Cardiac muscle cell (in vitro differentiated cells and primary cell): ENCODE data around the gene C17orf67. TPM values are rescaled to one million over a fixed set of nuclear protein-coding genes. Genes with fewer than 3 reads are reported as not detected.

Experiments
- DNase-seq, 2 donors: peaks; one replicate each; pipeline versions ENCODE4 v3.0.0 to v3.0.0-alpha.2; 2010 to 2017; ENCODE audit warnings: low read depth in 1 of 2, low spot score in 1 of 2
- H3K27ac ChIP-seq: fragments of 200-600 bp; sonication (generic); 2 replicates; pipeline ENCODE4 v1.5.1; 2016
- H3K27me3 ChIP-seq: fragments of 200-600 bp; sonication (generic); 2 replicates; pipeline ENCODE4 v1.6.0; 2016; ENCODE audit warnings: control low read depth
- H3K36me3 ChIP-seq: fragments of 200-600 bp; sonication (generic); 2 replicates; pipeline ENCODE4 v1.5.1; 2016; ENCODE audit warnings: control low read depth
- H3K4me1 ChIP-seq: fragments of 200-600 bp; sonication (generic); 2 replicates; pipeline ENCODE4 v1.8.1; 2017; ENCODE audit warnings: low read depth, mild to moderate bottlenecking, mixed run types
- H3K4me3 ChIP-seq: fragments of 200-600 bp; sonication (generic); 2 replicates; pipeline ENCODE4 v1.5.1; 2016; ENCODE audit warnings: mild to moderate bottlenecking
- H3K9me3 ChIP-seq: fragments of 200-600 bp; sonication (generic); 2 replicates; pipeline ENCODE4 v1.5.1; 2017; ENCODE audit warnings: low read depth, mild to moderate bottlenecking, control low read depth
- CTCF ChIP-seq: IDR thresholded peaks from 2 replicates; pipeline ENCODE4 v1.5.1; 2012; ENCODE audit warnings: low read depth, mild to moderate bottlenecking, low read length
- polyA plus RNA-seq: library from polyadenylated mRNA; unstranded; fragments of >200 nt; fragmentation: Nextera tagmentation; extraction: Ambion mirVana; gene quantifications from 2 replicates; pipeline ENCODE4 v1.2.1, GENCODE V29; 2016
- total RNA-seq: library from RNA; depleted of rRNA; stranded (reverse); fragments of >200 nt; gene quantifications from 2 replicates; pipeline ENCODE4 v1.2.3, GENCODE V29; 2016

C17orf67 gene
- total and polyA plus RNA-seq, 2 experiments from 2014 or later = 0.74 to 2.6 TPM

GRCh38 chr17:56744721-56745120, 89.0 kb downstream of the C17orf67 start:
- no peak overlapping the region for H3K27ac ChIP-seq
- no peaks in the 10 kb centered on the region for H3K27me3 ChIP-seq
- TF ChIP-seq CTCF = no peak
- no peak for DNase-seq
- H3K4me1 ChIP-seq = no peaks in the 10 kb centered on the region
- H3K9me3 ChIP-seq = no peaks in the 10 kb centered on the region
- H3K36me3 ChIP-seq = no peaks in the 10 kb centered on the region
- H3K4me3 ChIP-seq = no peak overlapping the region

DNA sequence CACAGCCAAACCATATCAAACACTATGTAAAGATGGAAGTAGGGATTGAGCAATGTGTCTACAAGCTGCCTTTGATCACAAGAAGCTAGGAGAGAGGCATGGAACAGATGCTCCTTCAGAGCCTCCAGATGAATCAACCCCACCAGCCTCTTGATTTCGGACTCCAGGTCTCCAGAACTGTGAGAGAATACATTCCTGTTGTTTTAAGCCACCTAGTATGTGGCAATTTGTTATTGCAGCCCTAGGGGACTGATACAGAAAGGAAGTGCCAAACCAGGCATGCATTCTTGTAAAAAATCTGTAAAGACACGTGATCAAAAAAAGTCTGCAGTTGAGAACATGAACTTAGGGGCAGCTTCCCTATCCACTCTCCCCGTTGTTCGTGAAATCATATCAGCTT, 91.1 kb downstream of the C17orf67 start:
- no peak for TF ChIP-seq CTCF
- no peak overlapping the region for H3K27ac ChIP-seq
- H3K36me3 ChIP-seq = no peaks in the 10 kb centered on the region
- peaks cover 7% of the 10 kb centered on the region for H3K4me1 ChIP-seq
- H3K4me3 ChIP-seq = no peak overlapping the region
- no peaks in the 10 kb centered on the region for H3K9me3 ChIP-seq
- no peak for DNase-seq
- H3K27me3 ChIP-seq = no peaks in the 10 kb centered on the region

Other genes starting within 250 kb of the C17orf67 start
- 45.5 and 66.4 TPM in 2 replicates for gene NOG, start 240.2 kb downstream of the C17orf67 start, total RNA-seq
- gene NOG, start 240.2 kb downstream of the C17orf67 start, polyA plus RNA-seq = 18.9 and 32.7 TPM in 2 replicates
- 6.3 and 6.4 TPM in 2 replicates for gene DGKE, start 231 bp upstream of the C17orf67 start, total RNA-seq
- 5.0 and 7.3 TPM in 2 replicates for gene DGKE, start 231 bp upstream of the C17orf67 start, polyA plus RNA-seq
- 6.5 and 13.8 TPM in 2 replicates for gene TRIM25, start 80.1 kb upstream of the C17orf67 start, total RNA-seq
- 7.3 and 8.2 TPM in 2 replicates for gene TRIM25, start 80.1 kb upstream of the C17orf67 start, polyA plus RNA-seq
- 17.2 and 19.9 TPM in 2 replicates for gene COIL, start 127.1 kb upstream of the C17orf67 start, total RNA-seq
- 16.3 and 23.3 TPM in 2 replicates for gene COIL, start 127.1 kb upstream of the C17orf67 start, polyA plus RNA-seq
- gene SCPEP1, start 144.2 kb upstream of the C17orf67 start, total RNA-seq = 25.9 and 41.9 TPM in 2 replicates
- 40.2 and 50.5 TPM in 2 replicates for gene SCPEP1, start 144.2 kb upstream of the C17orf67 start, polyA plus RNA-seq